Natural killer cell (primary cell): ENCODE measurements around the gene USPL1. TPM values are rescaled to one million over a fixed set of nuclear protein-coding genes. Genes with fewer than 3 reads are reported as not detected.
A peak's percentile ranks its signal among the peaks of the same experiment; 100 is the strongest.

Experiments used
- ATAC-seq, 3 donors: fragments of 150-1000 bp in 2 of 3; fragments of 200-7000 bp in 1 of 3; cut with Tn5 transposase; 1 replicate in 1 of 3; 2 replicates in 2 of 3; pipeline ENCODE4 v1.10.0; 2021; ENCODE audit warnings: mild to moderate bottlenecking in 2 of 3, moderate library complexity in 2 of 3
- DNase-seq, 2 donors: peaks; one replicate each; pipeline versions ENCODE4 v3.0.0 to v3.0.0-alpha.2; 2013 to 2021; ENCODE audit warnings: mixed read lengths in 1 of 2
- H3K27ac ChIP-seq: one replicate; pipeline ENCODE4 v1.5.1; 2013; ENCODE audit warnings: mild to moderate bottlenecking, low read length
- H3K27me3 ChIP-seq: one replicate; pipeline ENCODE4 v1.6.1; 2013; ENCODE audit warnings: low read length; ENCODE audit not compliant: control insufficient read depth, insufficient read depth
- H3K36me3 ChIP-seq: one replicate; pipeline ENCODE4 v1.6.1; 2013; ENCODE audit warnings: low read length; ENCODE audit not compliant: control insufficient read depth, insufficient read depth
- H3K4me1 ChIP-seq: one replicate; pipeline ENCODE4 v1.6.1; 2013; ENCODE audit warnings: low read length; ENCODE audit not compliant: control insufficient read depth, insufficient read depth
- H3K4me3 ChIP-seq: one replicate; pipeline ENCODE4 v1.5.1; 2013; ENCODE audit warnings: low read length
- H3K9me3 ChIP-seq: one replicate; pipeline ENCODE4 v1.6.1; 2013; ENCODE audit warnings: low read length; ENCODE audit not compliant: control insufficient read depth, insufficient read depth
- H3K27ac Mint-ChIP-seq, 2 donors: one replicate each; pipeline ENCODE4 v1.8.0; 2022; ENCODE audit warnings: mild to moderate bottlenecking in 2 of 2, mixed read lengths in 2 of 2, moderate library complexity in 1 of 2
- H3K27me3 Mint-ChIP-seq, 2 donors: one replicate each; pipeline ENCODE4 v1.8.0; 2022; ENCODE audit warnings: low read depth in 2 of 2, mixed read lengths in 2 of 2
- H3K36me3 Mint-ChIP-seq: one replicate; pipeline ENCODE4 v1.8.0; 2022; ENCODE audit warnings: mixed read lengths
- H3K4me1 Mint-ChIP-seq, 2 donors: one replicate each; pipeline ENCODE4 v1.8.0; 2022; ENCODE audit warnings: mixed read lengths in 2 of 2
- H3K4me3 Mint-ChIP-seq: one replicate; pipeline ENCODE4 v1.8.0; 2022; ENCODE audit warnings: mild to moderate bottlenecking, moderate library complexity, mixed read lengths
- H3K9me3 Mint-ChIP-seq, 2 donors: one replicate each; pipeline ENCODE4 v1.8.0; 2022; ENCODE audit warnings: mixed read lengths in 2 of 2
- CTCF ChIP-seq: fragments of 200-600 bp; IDR thresholded peaks from one replicate; pipeline ENCODE4 v1.8.0; 2022; ENCODE audit warnings: antibody characterized with exemption
- WGBS: methylation state at CpG from one replicate; pipeline ENCODE4 v1.1.7; 2013; ENCODE audit warnings: missing lambda C conversion rate; ENCODE audit not compliant: insufficient coverage; 5-methylcytosine and 5-hydroxymethylcytosine counted together
- intact Hi-C: fragments of 100-400 bp; cut with micrococcal nuclease; formaldehyde crosslinking; loops from one replicate; pipeline ENCODE4 v1.14.2; 2022
- total RNA-seq, 4 donors: library from RNA; stranded (reverse); fragments of 120-200 nt in 1 of 4; gene quantifications; one replicate each; pipeline versions ENCODE4 v1.2.3 to v1.2.4, GENCODE V29; 2013 to 2022

Gene USPL1
- total RNA-seq, 3 donors from 2014 or later (not counting 1 experiment from before 2014, with no cell fraction given) = 34.8 to 39.0 (median 36.9) TPM

GRCh38 chr13:30580852-30581502 lies 36.7 kb upstream of the USPL1 start:
- no peak overlapping the region for H3K27ac ChIP-seq
- TF ChIP-seq CTCF = peak; percentile 4
- peaks cover 21 to 28% of the 10 kb centered on the region in 2 donors for H3K4me1 Mint-ChIP-seq
- no peaks in the 10 kb centered on the region for H3K9me3 ChIP-seq
- H3K4me3 Mint-ChIP-seq = no peak overlapping the region
- no peaks in the 10 kb centered on the region for H3K9me3 Mint-ChIP-seq
- no peaks in the 10 kb centered on the region for H3K36me3 ChIP-seq
- no peak overlapping the region for H3K27ac Mint-ChIP-seq
- no peaks in the 10 kb centered on the region for H3K27me3 ChIP-seq
- no peak for DNase-seq
- no peaks in the 10 kb centered on the region for H3K36me3 Mint-ChIP-seq
- intact Hi-C loops = no loop called here
- no peak overlapping the region for H3K4me3 ChIP-seq
- H3K4me1 ChIP-seq = peaks cover 20% of the 10 kb centered on the region
- no peak for ATAC-seq
- peaks cover 0 to 17% of the 10 kb centered on the region in 2 donors for H3K27me3 Mint-ChIP-seq
- WGBS = 93% methylated on average over 3 of the region's 3 CpGs

GRCh38 chr13:30581582-30581981 lies 36.1 kb upstream of the USPL1 start:
- intact Hi-C loops = no loop called here
- Histone ChIP-seq H3K4me1 (peaks cover 14% of the 10 kb centered on the region), H3K27me3 (no peaks in the 10 kb centered on the region), H3K9me3 (no peaks in the 10 kb centered on the region), H3K27ac (no peak overlapping the region), H3K4me3 (no peak overlapping the region), H3K36me3 (no peaks in the 10 kb centered on the region)
- H3K4me3 Mint-ChIP-seq = no peak overlapping the region
- 10% methylated on average over 1 of the region's 1 CpG for WGBS
- ATAC-seq (no peak), DNase-seq (peak in 1 of 2 donors; percentile 56)
- H3K9me3 Mint-ChIP-seq = no peaks in the 10 kb centered on the region
- no peaks in the 10 kb centered on the region for H3K36me3 Mint-ChIP-seq
- no peak for TF ChIP-seq CTCF
- H3K27me3 Mint-ChIP-seq = peaks cover 0 to 14% of the 10 kb centered on the region in 2 donors
- H3K27ac Mint-ChIP-seq = no peak overlapping the region
- peaks cover 15 to 22% of the 10 kb centered on the region in 2 donors for H3K4me1 Mint-ChIP-seq

GRCh38 chr13:30584051-30584731 lies 33.5 kb upstream of the USPL1 start:
- no peaks in the 10 kb centered on the region for H3K36me3 Mint-ChIP-seq

More at GRCh38 chr13:30584051-30584731, 33.5 kb upstream of the USPL1 start:
- peaks cover 9 to 15% of the 10 kb centered on the region in 2 donors for H3K27me3 Mint-ChIP-seq
- 100% methylated on average over 1 of the region's 1 CpG for WGBS
- no peaks in the 10 kb centered on the region for H3K9me3 ChIP-seq
- H3K27ac Mint-ChIP-seq = no peak overlapping the region
- no peak overlapping the region for H3K4me3 Mint-ChIP-seq
- TF ChIP-seq CTCF = no peak
- no peak for DNase-seq
- no peaks in the 10 kb centered on the region for H3K9me3 Mint-ChIP-seq
- H3K36me3 ChIP-seq = no peaks in the 10 kb centered on the region
- no peak overlapping the region for H3K4me3 ChIP-seq
- no peak overlapping the region for H3K27ac ChIP-seq
- H3K4me1 ChIP-seq = no peaks in the 10 kb centered on the region
- H3K4me1 Mint-ChIP-seq = no peaks in the 10 kb centered on the region
- intact Hi-C loops = no loop called here
- no peaks in the 10 kb centered on the region for H3K27me3 ChIP-seq
- no peak for ATAC-seq
